Kidney epithelial cell (primary cell): Measurements from ENCODE around the gene NKX2-4. TPM values are rescaled to one million over a fixed set of nuclear protein-coding genes. Genes with fewer than 3 reads are reported as not detected.

ENCODE experiments used
- DNase-seq: peaks from one replicate; pipeline ENCODE4 v3.0.0-alpha.2; 2010; ENCODE audit warnings: low read depth
- H3K27me3 ChIP-seq: 2 replicates; pipeline ENCODE4 v1.6.0; 2011; ENCODE audit warnings: low read length; ENCODE audit not compliant: control insufficient read depth, insufficient read depth
- H3K36me3 ChIP-seq: 2 replicates; pipeline ENCODE4 v1.5.1; 2011; ENCODE audit warnings: low read length; ENCODE audit not compliant: control insufficient read depth, insufficient read depth
- H3K4me3 ChIP-seq: 2 replicates; pipeline ENCODE4 v1.5.1; 2011; ENCODE audit warnings: low read depth, mild to moderate bottlenecking, control low read depth, low read length
- CTCF ChIP-seq: IDR thresholded peaks from 2 replicates; pipeline ENCODE4 v1.5.1; 2011; ENCODE audit warnings: mild to moderate bottlenecking, moderate library complexity, low read length, control low read depth, inconsistent platforms; ENCODE audit not compliant: insufficient read depth, poor library complexity, severe bottlenecking
- total RNA-seq: library from RNA; depleted of rRNA; stranded (reverse); fragments of >200 nt; gene quantifications from 2 replicates; pipeline ENCODE4 v1.2.3, GENCODE V29; 2015

NKX2-4 gene
- total RNA-seq, result not detected in 2 replicates

GRCh38 chr20:21397341-21398108 is at the start of gene NKX2-4:
NKX2-4 (minus strand) TSS chr20:21397526; CDS start chr20:21397399, 127 bp downstream.
- DNase-seq, result no peak
- Histone ChIP-seq H3K36me3 (no peaks in the 10 kb centered on the region), H3K4me3 (no peak within 1 kb of the TSS), H3K27me3 (peaks cover 50% of the 10 kb centered on the region)
- TF ChIP-seq CTCF, result no peak

- DNase-seq, result no peak
- TF ChIP-seq CTCF, result no peak
- no peaks in the 10 kb centered on the region for H3K36me3 ChIP-seq
- no peaks in the 10 kb centered on the region for H3K27me3 ChIP-seq
- H3K4me3 ChIP-seq, result no peak overlapping the region
Observed at GRCh38 chr20:21437816-21438215, 40.5 kb upstream of the NKX2-4 start.

GRCh38 chr20:21437248-21437647 is 39.9 kb upstream of the NKX2-4 start:
- Histone ChIP-seq H3K36me3 (no peaks in the 10 kb centered on the region), H3K4me3 (no peak overlapping the region), H3K27me3 (no peaks in the 10 kb centered on the region)
- TF ChIP-seq CTCF, result no peak
- no peak for DNase-seq

- DNase-seq, result peak; percentile 92
- no peaks in the 10 kb centered on the region for H3K36me3 ChIP-seq
- TF ChIP-seq CTCF, result no peak
- no peaks in the 10 kb centered on the region for H3K27me3 ChIP-seq
- no peak overlapping the region for H3K4me3 ChIP-seq
Observed at GRCh38 chr20:21436205-21436604, 38.9 kb upstream of the NKX2-4 start.

GRCh38 chr20:21435576-21435975 is 38.2 kb upstream of the NKX2-4 start:
- H3K36me3 ChIP-seq, result no peaks in the 10 kb centered on the region
- no peak for TF ChIP-seq CTCF
- no peaks in the 10 kb centered on the region for H3K27me3 ChIP-seq
- H3K4me3 ChIP-seq, result no peak overlapping the region
- DNase-seq, result no peak

- H3K27me3 ChIP-seq, result no peaks in the 10 kb centered on the region
- no peak overlapping the region for H3K4me3 ChIP-seq
- DNase-seq, result no peak
- TF ChIP-seq CTCF, result no peak
- H3K36me3 ChIP-seq, result no peaks in the 10 kb centered on the region
Observed at GRCh38 chr20:21433329-21433890, 36.1 kb upstream of the NKX2-4 start.
